Stimulated activated CD4-positive, alpha-beta T cell treated with anti-CD3 and anti-CD28 coated beads, Interleukin-1b, Interleukin-23, amount 100 ng/mL, for 24 hours (primary cell): ENCODE data around the gene PGGHG.
"Not testable (repeated sequence)": the region's sequence is repeated elsewhere in the genome, so short reads cannot be mapped to it uniquely, and the experiment has no call there.

Experiments used
- DNase-seq, 4 experiments: peaks; one replicate each; pipeline ENCODE4 v3.0.0-alpha.2; 2020; ENCODE audit warnings: low read depth in 4 of 4, low spot score in 1 of 4

PGGHG gene

DNA sequence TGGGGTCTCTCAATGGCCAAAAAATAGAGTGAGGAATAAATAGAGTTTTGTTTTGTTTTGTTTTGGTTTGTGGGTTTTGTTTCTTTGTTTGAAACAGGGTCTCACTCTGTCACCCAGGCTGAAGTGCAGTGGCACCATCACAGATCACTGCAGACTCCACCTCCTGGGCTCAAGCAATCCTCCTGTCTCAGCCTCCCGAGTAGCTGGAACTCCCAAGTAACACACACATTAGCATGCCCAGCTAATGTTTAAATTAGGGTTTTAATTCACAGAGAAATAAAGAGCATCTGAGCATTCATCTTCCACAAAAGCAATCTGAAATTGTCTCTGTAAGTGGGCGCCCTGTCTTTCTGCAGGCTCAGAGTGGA, 40.9 kb downstream of the PGGHG start:
- DNase-seq: no peak

DNA sequence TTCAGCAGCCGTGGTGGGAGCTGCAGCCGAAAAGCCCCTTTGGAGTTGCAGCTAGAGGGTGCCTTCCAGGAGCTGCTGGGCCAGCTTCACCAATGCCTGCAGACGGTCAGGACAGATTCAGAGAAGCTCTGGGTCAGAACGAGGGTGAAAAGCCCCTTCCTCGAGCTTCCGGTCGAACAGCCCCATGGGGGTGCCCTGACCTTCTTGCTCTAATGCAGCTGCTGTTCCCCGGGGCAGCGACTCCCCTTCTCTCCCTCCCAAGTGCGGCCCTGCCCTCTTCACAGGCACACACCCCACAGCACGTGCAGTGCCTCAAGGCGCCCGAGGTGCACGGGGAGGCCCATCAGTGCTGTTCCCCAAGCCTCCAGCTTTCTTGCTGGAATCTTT, 41.4 kb downstream of the PGGHG start:
- no peak for DNase-seq

GRCh38 chr11:330694-331357, 41.9 kb downstream of the PGGHG start:
- DNase-seq: no peak

GRCh38 chr11:331358-332060, 42.6 kb downstream of the PGGHG start:
- no peak for DNase-seq

- no peak for DNase-seq
Measured at GRCh38 chr11:332651-333480, 43.9 kb downstream of the PGGHG start.

- DNase-seq: not testable (repeated sequence)
Measured at GRCh38 chr11:333616-334263, 44.8 kb downstream of the PGGHG start.

DNA sequence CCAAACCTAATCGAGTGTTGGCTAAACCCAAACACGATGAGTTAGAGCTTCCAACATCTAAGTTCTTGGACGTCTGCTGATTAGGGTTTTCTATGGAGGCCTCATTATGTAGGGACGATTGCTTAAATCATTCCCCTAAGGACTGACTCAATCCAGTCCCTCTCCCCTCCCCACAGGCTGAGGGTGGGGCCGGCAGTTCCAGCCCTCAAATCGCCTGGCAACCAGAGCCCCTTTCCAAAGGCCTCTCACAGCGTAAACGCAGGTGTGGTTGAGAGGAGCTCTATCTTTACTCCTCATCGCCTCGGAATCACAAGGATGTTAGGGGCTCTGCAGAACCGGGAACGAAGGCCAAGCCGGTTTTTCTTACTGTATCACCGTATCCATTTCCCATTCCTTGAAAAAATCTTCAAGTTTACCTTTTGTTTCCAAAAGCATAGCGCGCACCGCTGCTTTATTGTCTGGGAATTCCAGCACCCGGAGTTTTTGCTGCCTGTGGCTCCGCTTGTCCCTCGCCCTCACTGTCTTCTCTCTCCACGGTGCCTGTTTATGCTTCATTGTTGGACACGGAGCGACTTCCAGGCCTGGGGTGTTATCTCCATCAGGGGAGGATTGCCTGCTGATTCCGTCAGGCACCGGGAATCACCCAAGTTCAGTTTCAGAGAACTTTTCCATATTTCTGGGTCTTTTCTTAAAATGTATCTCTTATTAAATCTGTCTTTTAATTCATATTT, 45.5 kb downstream of the PGGHG start:
- no peak for DNase-seq

DNA sequence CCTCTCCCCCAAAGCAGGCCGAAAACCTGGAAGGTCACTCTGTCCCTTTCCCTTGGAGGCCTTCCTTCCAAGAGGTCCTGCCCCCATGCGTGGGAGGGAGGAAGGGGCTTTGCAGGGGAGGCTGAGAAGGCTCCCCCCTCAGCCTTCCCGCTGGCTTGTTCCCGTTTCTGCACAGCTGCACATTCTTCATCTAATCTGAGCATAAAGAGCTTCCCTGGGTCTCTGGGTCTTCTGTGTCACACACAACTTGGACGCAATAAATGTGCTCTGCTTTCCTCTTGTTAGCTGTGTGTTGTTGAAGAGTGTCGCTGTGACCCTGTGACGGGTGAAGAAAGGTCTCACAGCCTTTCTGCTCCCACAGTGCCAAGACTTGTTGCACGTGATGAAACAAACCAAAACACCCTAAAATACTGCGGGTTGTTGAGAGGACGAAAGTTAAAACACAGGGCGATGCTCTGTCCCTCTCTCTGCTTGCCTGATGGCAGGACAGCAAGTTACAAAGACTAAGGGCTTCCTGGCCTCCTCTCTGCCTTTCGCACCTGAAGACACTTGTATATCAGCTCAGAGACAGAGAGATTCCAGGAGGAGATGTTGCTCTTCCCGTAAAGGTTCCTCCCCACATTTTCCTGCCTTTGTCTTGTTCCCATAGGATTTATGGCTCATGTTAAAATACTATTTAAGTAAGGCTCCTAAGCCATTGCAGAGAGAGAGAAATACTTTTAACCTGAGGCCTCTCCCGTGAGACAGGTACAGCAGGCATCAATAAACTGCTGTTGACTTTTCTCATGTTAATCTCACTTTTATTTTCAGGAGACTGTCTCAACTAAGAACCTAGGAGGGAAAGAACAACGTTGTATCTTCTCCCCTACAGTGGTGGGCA, 47.1 kb downstream of the PGGHG start:
- no peak for DNase-seq

DNA sequence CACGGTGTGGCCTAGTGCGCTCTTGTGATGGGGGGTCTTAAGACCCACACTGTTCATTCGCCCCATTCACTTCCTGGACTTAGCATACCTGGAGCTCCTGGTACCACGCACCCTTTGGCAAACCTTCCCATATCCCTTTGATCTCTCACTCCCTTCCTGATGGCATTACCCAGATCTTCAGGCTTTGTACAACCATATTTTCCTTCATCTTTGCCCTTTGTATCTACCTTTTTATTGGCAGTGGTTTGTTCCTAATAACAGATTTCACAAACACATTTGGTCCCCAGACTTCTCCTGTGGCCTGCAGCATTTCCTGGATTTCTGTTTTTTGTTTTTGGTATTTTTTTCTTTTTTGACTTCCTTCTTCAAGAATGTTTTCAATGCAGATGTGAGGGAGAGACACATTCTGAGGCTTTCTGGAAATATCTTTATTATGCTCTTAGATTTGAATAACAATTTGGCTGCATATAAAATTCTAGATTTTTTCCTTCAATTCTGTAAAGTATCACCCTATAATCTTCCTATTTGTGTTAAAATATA, 47.8 kb downstream of the PGGHG start:
- no peak for DNase-seq

DNA sequence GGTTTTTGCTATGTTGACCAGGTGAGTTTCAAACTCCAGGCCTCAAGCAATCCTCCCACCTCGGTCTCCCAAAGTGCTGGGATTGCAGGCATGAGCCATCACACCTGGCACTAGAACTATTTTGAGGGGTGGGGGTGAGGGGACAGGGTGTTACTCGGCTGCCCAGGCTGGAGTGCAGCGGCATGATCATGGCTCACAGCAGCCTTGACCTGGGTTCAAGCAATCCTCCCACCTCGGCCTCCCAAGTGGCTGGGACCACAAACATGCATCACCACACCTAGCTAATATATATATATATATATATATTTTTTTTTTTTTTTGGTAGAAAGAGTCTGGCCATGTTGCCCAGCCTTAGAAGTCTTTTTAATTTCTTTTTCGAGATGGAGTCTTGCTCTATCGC, 48.8 kb downstream of the PGGHG start:
- DNase-seq: no peak

- no peak for DNase-seq
Measured at GRCh38 chr11:339963-340362, 51.0 kb downstream of the PGGHG start.

- no peak for DNase-seq
Measured at GRCh38 chr11:340539-341512, 51.9 kb downstream of the PGGHG start.

GRCh38 chr11:342328-342727, 53.4 kb downstream of the PGGHG start:
- no peak for DNase-seq

DNA sequence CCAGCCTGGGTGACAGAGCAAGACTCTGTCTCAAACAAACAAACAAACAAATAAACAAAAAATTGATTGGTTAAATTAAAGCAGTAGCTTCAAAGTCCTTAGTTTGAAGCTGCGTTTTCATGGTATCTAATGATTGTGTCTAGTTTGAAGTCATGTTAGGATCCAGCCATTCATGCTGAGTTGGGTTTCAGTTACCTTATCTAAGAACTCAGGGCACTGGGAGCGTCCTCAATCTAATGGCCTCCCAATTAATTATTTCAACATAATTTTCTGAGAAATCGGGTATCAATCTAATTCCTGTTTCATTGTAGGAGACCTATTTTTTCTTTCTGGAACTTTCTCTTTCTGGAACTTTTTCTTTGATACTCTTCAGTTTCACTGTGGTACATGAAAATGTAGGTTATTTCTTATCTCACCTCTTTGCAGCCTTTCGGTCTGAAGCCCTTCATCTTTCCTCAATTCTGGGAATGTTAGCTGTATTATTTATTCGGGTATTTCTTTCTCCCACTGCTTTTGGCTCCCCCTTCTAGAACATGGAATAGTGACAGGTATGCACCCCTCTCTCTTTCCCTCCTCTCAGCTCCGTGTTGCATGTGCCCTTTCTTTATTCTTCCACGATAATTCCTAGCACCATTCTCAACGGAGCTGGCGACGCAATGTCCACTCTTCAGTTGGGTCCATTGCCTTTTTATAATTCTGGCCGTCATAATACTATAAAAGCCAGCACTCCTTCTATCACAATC, 56.1 kb downstream of the PGGHG start:
- DNase-seq: no peak
